ENCODE results near the gene PIK3R1.

DNA sequence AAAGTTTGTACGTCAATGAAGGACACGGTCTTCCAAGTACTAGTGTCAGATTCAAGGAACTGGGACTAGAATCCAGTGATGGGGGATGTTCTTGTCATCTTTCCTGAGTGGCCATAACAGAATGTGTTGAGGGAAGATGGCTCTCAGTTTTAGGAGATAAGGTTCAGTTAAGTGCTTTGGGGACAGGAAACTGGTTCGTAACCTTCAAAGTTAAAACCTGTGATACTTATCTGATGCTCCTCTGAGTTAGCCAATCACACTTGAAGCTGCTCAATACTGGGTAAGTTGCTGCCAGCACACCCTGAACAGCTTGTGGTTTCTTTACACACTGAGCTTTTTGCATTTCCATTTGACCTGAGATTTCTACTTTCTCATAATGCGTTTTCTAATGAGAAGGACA, 64.4 kb downstream of the PIK3R1 start:
- TF ChIP-seq, protein P1, sequence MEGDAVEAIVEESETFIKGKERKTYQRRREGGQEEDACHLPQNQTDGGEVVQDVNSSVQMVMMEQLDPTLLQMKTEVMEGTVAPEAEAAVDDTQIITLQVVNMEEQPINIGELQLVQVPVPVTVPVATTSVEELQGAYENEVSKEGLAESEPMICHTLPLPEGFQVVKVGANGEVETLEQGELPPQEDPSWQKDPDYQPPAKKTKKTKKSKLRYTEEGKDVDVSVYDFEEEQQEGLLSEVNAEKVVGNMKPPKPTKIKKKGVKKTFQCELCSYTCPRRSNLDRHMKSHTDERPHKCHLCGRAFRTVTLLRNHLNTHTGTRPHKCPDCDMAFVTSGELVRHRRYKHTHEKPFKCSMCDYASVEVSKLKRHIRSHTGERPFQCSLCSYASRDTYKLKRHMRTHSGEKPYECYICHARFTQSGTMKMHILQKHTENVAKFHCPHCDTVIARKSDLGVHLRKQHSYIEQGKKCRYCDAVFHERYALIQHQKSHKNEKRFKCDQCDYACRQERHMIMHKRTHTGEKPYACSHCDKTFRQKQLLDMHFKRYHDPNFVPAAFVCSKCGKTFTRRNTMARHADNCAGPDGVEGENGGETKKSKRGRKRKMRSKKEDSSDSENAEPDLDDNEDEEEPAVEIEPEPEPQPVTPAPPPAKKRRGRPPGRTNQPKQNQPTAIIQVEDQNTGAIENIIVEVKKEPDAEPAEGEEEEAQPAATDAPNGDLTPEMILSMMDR (conservative IDR thresholded peaks at IDR 0.05; ENCODE audit: low read depth, low read length) = no peak
- TF ChIP-seq EZH2 (IDR thresholded peaks at IDR 0.05; ENCODE audit: low read length, unreplicated experiment) = no peak

All from PC-3 (cell line).